ENCODE results near the gene TMEM258. TPM values are rescaled to one million over a fixed set of nuclear protein-coding genes. Genes with fewer than 3 reads are reported as not detected.
A peak's percentile ranks its signal among the peaks of the same experiment; 100 is the strongest.

The TMEM258 gene
- total and polyA plus RNA-seq, 9 of the 15 experiments (the other 6 are each of a cell fraction or from before 2014, with no cell fraction given): 97.2 to 856 (median 231) TPM

DNA sequence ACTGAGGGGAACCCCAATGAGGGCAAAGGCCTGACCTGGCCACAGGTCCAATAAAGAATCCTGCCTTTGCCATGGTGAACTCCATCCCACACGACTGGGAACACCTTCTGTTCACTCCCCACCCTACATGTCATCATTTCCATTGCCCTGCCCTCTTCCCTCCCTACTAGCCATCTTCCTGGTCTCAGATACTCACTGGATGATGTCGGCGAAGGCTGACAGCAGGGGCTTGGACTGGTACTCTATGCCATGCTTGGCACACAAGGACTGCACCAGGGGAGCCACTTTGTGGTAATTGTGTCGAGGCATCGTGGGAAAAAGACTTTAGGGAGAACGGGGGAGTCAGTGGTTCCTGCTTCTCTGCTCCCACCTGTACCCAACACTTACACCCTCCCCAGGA is 10.2 kb upstream of the TMEM258 start:
- no peak for FAIRE-seq
- peaks cover 3% of the 10 kb centered on the region for H4K20me1 ChIP-seq (replicated peaks; ENCODE audit: control insufficient read depth, insufficient read depth, low read length)
- BruUV-seq (replicated peaks): no TSS peak
- no peak for ATAC-seq
- POLR2A ChIA-PET: interaction anchor here (0.6 to 7.6 kb wide), 6 partner anchors 9 to 321 kb away, joined by 3 to 97 read pairs (median 4); partner anchors contain the start of genes FADS1, FEN1, INCENP and TMEM258
- DNase-seq (ENCODE audit: extremely low read depth in 1 of 4, low spot score in 3 of 4): no peak
- intact Hi-C loops (cut with micrococcal nuclease) (no loop called here), in situ Hi-C loops (cut with MboI) (loop anchor here (5.0 kb wide), 1 partner anchor 305 kb away; no protein-coding TSS in a partner anchor)
- no peak overlapping the region for H2AFZ ChIP-seq (ENCODE audit: low read depth, low read length)
- H3K9ac ChIP-seq (ENCODE audit: insufficient read depth in 1 of 2, low read depth in 2 of 2, low read length in 2 of 2): peak overlapping the region in 1 of 2 experiments; percentile 74; a peak in 1 of 4 replicates
- H3K9me3 ChIP-seq (replicated peaks; ENCODE audit: control insufficient read depth, insufficient read depth, low read depth, low read length): no peaks in the 10 kb centered on the region
- 82% methylated on average over 6 of the region's 6 CpGs for WGBS (ENCODE audit: insufficient coverage, low coverage, missing lambda C conversion rate)
- H3K4me2 ChIP-seq (ENCODE audit: insufficient read depth, low read length): no peak overlapping the region
- peak overlapping the region; percentile 37; the same call in 2 of the 3 replicates for H3K27ac ChIP-seq (ENCODE audit: extremely low read depth, low read depth, low read length)
- H3K4me1 ChIP-seq (replicated peaks in 1 of 2; ENCODE audit: control insufficient read depth in 2 of 2, insufficient read depth in 2 of 2, low read length in 2 of 2): peaks cover 46 to 62% of the 10 kb centered on the region in 2 experiments
- CTCF ChIA-PET (ENCODE audit: low intra/inter-chr PET ratio): no interaction called here
- H3K27me3 ChIP-seq (ENCODE audit: control insufficient read depth in 2 of 2, insufficient read depth in 2 of 2, low read length in 2 of 2): no peaks in the 10 kb centered on the region
- H3K9me1 ChIP-seq (ENCODE audit: control insufficient read depth, insufficient read depth, low read length): peaks cover 9% of the 10 kb centered on the region
- no peak overlapping the region for H3K4me3 ChIP-seq
- H3K79me2 ChIP-seq (ENCODE audit: control insufficient read depth, insufficient read depth, low read length): peaks cover 34% of the 10 kb centered on the region
- peaks cover 94% of the 10 kb centered on the region for H3K36me3 ChIP-seq (ENCODE audit: control insufficient read depth, insufficient read depth, low read length)
- TF ChIP-seq POLR2B (IDR thresholded peaks at IDR 0.05; ENCODE audit: low read depth, partially characterized antibody): peak; percentile 42
- TF ChIP-seq SUPT5H (IDR thresholded peaks at IDR 0.05): peak; percentile 64
- no peak for TF ChIP-seq YY1 (IDR thresholded peaks at IDR 0.05; ENCODE audit: borderline replicate concordance in 1 of 3, control insufficient read depth in 1 of 3, extremely low read depth in 1 of 3, insufficient read depth in 3 of 3, insufficient read length in 1 of 3, insufficient replicate concordance in 2 of 3, low read depth in 1 of 3, low read length in 2 of 3)
- TF ChIP-seq, protein P1, sequence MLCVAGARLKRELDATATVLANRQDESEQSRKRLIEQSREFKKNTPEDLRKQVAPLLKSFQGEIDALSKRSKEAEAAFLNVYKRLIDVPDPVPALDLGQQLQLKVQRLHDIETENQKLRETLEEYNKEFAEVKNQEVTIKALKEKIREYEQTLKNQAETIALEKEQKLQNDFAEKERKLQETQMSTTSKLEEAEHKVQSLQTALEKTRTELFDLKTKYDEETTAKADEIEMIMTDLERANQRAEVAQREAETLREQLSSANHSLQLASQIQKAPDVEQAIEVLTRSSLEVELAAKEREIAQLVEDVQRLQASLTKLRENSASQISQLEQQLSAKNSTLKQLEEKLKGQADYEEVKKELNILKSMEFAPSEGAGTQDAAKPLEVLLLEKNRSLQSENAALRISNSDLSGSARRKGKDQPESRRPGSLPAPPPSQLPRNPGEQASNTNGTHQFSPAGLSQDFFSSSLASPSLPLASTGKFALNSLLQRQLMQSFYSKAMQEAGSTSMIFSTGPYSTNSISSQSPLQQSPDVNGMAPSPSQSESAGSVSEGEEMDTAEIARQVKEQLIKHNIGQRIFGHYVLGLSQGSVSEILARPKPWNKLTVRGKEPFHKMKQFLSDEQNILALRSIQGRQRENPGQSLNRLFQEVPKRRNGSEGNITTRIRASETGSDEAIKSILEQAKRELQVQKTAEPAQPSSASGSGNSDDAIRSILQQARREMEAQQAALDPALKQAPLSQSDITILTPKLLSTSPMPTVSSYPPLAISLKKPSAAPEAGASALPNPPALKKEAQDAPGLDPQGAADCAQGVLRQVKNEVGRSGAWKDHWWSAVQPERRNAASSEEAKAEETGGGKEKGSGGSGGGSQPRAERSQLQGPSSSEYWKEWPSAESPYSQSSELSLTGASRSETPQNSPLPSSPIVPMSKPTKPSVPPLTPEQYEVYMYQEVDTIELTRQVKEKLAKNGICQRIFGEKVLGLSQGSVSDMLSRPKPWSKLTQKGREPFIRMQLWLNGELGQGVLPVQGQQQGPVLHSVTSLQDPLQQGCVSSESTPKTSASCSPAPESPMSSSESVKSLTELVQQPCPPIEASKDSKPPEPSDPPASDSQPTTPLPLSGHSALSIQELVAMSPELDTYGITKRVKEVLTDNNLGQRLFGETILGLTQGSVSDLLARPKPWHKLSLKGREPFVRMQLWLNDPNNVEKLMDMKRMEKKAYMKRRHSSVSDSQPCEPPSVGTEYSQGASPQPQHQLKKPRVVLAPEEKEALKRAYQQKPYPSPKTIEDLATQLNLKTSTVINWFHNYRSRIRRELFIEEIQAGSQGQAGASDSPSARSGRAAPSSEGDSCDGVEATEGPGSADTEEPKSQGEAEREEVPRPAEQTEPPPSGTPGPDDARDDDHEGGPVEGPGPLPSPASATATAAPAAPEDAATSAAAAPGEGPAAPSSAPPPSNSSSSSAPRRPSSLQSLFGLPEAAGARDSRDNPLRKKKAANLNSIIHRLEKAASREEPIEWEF (CRISPR knock-in tag; IDR thresholded peaks at IDR 0.05): no peak
- TF ChIP-seq POLR2A (conservative IDR thresholded peaks at IDR 0.05): peak; percentile 45
- no peak for TF ChIP-seq ILK (tag; IDR thresholded peaks at IDR 0.05; ENCODE audit: borderline replicate concordance, low read depth)
- TF ChIP-seq NBN (IDR thresholded peaks at IDR 0.05; ENCODE audit: low read depth): no peak
- TF ChIP-seq, protein P2, sequence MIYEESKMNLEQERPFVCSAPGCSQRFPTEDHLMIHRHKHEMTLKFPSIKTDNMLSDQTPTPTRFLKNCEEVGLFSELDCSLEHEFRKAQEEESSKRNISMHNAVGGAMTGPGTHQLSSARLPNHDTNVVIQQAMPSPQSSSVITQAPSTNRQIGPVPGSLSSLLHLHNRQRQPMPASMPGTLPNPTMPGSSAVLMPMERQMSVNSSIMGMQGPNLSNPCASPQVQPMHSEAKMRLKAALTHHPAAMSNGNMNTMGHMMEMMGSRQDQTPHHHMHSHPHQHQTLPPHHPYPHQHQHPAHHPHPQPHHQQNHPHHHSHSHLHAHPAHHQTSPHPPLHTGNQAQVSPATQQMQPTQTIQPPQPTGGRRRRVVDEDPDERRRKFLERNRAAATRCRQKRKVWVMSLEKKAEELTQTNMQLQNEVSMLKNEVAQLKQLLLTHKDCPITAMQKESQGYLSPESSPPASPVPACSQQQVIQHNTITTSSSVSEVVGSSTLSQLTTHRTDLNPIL (CRISPR knock-in tag; IDR thresholded peaks at IDR 0.05): no peak

All from K562 (cell line).